NOMO-1 (cell line): ENCODE data around the gene RGPD6.
"Not testable (repeated sequence)": the region's sequence is repeated elsewhere in the genome, so short reads cannot be mapped to it uniquely, and the experiment has no call there.

Experiments
- DNase-seq, 2 experiments: peaks; one replicate each; lab custom pipeline; 2025; ENCODE audit not compliant: unreplicated experiment in 2 of 2; lab: John Stamatoyannopoulos, UW

RGPD6 gene

DNA sequence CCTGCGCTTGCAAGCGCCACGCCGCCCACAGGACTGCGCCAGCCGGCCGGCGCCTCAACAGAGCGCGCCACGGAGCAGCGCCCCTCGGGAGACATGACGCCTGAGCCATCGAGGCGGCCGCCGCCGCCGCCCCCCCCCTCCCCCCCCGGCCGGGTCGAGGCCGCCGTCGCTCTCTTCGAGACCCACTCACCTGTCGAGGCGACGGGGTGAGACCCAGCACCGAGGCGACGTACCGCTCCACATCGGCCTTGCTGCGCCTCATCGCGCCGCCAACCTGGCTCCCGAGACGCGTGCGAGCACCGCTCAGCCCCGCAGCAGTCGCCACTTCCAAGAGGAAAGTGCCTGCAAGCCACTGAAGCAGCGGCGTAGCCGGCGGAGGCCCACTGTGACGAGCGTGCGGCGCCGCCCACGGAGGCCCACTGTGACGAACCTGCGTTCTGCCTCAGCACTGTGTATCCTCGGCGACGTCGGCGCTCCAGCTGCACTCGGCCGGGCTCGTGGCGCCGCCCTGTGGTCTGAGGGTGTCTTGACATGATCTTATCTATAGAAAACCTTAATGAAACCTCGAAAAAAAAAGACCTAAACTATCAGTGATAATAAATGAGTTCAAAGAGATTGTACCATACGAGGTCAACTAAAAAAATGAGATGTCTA is at the start of gene RGPD6:
TSS of gene RGPD6 (minus strand) at position 460 of the 654 bp plus-strand sequence. CDS start at position 262, 198 bp downstream.
- DNase-seq, result not testable (repeated sequence)

GRCh38 chr2:110619326-110619939 is 42.4 kb upstream of the RGPD6 start:
- not testable (repeated sequence) for DNase-seq

DNA sequence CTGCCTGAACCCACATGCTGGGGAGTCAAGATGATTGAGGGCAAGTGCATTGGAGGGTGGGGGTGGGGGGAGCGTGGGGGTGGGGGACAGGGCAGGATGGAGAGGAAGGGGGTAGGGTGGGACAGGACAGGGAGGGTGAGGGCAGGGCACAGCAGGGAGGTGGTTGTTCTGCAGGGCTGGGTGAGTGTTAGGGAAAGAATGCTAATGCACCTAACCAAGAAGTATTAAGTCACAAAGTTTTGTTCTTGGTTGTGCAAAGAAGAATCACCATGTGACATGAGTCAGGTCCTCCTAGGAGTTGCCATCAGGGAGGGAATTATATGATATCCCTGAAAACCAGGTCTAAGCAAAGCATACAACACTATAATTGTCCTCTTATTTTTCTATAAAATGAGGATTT is 36.9 kb upstream of the RGPD6 start:
- DNase-seq, result not testable (repeated sequence)

- DNase-seq, result not testable (repeated sequence)
Measured at GRCh38 chr2:110610613-110611250, 33.7 kb upstream of the RGPD6 start.

DNA sequence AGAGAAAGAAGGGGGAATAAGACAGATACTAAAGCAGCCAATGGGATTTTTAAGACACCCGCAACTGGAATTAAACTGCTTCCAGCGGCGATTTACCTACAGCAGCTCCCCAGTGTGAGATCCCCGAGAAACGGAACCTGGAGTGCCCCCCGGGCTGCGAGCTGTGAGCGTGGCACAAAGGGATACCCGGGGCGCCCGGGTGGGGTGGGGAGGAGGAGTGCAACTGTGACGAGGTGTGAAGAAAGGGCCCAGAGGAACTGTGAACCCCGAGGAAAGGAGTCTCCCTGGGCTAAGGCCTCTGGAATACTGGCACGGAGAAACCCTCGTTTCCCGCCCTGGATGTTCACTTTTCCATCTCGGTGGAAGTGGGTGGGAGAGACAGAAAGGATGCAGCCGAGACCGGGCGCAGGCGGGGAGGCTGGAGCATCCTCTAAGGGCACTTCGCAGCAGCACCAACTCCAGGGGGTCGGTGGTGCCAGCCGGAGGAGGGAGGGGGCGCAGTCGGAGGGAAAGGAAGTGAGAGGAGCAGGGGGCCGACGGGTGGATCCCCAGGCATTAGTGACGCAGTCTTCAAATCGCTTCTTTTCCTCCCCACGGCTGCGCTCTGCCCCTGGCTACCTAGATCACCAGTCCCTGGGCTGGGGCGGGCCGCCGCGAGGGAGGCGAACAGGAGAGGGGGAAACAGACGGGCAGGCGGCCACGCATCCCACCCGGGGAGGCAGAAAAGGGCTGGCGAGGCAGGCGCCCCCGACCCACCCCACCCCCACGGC is 33.0 kb upstream of the RGPD6 start:
- DNase-seq, result not testable (repeated sequence)

GRCh38 chr2:110608788-110609502 is 31.9 kb upstream of the RGPD6 start:
- DNase-seq, result not testable (repeated sequence)

GRCh38 chr2:110605057-110605456 is 28.0 kb upstream of the RGPD6 start:
- not testable (repeated sequence) for DNase-seq

GRCh38 chr2:110603917-110604591 is 27.0 kb upstream of the RGPD6 start:
- DNase-seq, result not testable (repeated sequence)

- not testable (repeated sequence) for DNase-seq
Measured at GRCh38 chr2:110602139-110602538, 25.1 kb upstream of the RGPD6 start.

GRCh38 chr2:110591973-110592372 is 15.0 kb upstream of the RGPD6 start:
- not testable (repeated sequence) for DNase-seq

- DNase-seq, result not testable (repeated sequence)
Measured at GRCh38 chr2:110589677-110590330, 12.8 kb upstream of the RGPD6 start.

DNA sequence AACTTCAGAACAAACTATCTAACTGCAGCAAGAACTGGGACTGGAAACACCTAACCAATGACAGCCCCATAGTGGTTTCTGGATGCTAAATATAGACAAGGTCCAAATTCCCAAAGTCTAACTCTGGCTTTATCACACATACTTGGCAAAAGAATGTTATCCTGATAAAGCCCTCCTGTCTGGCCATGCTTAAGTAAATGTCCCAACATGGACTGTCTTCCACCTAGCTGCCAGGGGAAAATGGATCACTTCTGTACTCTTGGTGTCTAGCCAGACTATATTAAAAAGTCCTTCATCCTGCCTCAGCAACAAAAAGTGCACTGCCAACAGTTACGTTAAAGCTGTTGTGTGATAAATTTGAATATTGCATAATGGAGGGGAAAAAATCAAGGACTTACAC is 11.5 kb upstream of the RGPD6 start:
- DNase-seq, result not testable (repeated sequence)

GRCh38 chr2:110579216-110579965 is 2.4 kb upstream of the RGPD6 start:
- not testable (repeated sequence) for DNase-seq

DNA sequence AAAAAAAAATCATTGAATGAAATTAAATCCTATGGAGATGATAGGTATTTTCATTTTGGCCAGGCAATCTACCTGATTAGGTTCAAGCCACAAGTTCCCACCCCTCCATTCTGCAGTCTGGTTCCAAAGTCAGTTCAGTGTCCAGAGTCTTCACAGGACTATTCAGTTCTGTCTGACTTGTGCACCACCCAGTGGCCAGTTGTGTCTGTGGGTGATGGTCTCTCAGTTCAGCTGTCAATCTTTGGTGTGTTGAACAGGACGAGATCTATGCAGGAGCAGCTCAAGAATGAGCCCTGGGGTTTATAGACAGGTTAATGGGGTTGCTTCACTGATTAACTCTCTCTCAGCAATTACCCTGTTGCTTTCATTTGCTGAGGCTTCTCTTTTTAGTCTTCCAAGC is 1.4 kb upstream of the RGPD6 start:
- DNase-seq, result not testable (repeated sequence)

DNA sequence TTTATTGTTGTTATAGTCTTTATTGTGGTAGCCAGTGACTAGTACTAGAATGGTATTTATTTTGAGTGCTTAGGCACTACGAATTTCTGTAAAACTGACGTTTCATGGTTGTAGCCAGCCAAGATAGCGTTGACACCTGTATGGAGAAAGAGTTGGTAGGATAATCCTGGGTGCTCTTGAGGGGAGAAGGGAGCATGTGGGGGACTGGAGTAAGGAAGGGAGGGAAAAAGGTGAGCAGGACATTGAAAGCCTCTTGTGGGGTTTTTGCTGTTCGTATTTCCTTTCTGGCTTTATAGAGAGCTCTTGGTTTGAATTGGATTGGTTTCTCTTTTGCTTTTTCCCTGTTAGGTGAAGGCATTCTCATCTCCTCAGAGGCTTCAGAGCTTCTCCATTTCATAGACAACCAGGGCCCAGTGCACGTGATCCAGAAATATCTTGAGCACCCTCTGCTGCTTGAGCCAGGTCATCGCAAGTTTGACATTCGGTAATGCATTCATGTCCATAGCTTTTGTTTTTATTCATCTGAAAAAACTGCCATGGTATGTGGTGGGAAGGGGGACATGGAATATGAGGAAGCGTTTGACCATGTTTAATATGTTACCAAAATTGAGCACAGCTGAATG is 77.2 kb downstream of the RGPD6 start:
- DNase-seq, result not testable (repeated sequence)

- not testable (repeated sequence) for DNase-seq
Measured at GRCh38 chr2:110496027-110496426, 81.0 kb downstream of the RGPD6 start.

DNA sequence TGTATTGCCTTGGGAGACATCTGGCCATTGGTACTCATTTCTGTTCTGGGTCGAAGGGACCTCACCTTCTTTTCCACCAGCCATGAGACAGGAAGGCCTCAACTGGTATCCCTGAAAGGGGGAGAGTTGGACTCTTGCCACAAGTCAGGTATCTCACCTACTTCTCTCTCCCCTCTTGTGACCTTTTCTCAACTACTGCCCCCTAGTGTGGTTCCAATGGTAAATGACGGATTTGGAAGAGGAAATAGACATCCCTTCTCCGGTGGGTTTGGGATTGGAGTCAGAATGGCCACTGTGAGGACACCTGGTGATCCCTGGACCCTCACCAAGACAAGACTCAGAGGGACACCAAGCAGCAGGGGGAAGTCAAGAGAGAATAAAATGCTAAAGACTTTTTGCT is 82.5 kb downstream of the RGPD6 start:
- not testable (repeated sequence) for DNase-seq

- DNase-seq, result not testable (repeated sequence)
Measured at GRCh38 chr2:110488991-110489390, 88.0 kb downstream of the RGPD6 start.
